HG03460 (cell line): ENCODE measurements around the gene GLA.
A peak's percentile ranks its signal among the peaks of the same experiment; 100 is the strongest.

ENCODE experiments used
- ATAC-seq: cut with Tn5 transposase; IDR thresholded peaks from one replicate; pipeline ENCODE4 v1.9.1; 2021; ENCODE audit not compliant: unreplicated experiment

The GLA gene

DNA sequence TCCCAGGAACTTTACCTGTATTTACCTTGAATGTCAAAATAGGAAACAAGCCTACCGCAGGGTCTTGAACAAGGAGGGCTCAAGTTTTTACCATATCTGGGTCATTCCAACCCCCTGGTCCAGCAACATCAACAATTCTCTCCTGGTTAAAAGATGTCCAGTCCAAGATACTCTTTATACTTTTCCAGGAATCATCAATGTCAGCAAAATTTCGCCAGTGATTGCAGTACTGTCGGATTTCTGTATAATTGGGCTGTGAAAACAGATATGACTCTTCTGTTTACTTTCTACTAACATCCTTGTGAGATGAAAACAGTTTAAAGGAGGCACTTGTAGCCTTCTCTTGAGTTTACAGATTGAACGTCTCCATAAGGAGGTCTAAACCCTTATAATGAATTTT is 9.0 kb downstream of the GLA start:
- no peak for ATAC-seq

DNA sequence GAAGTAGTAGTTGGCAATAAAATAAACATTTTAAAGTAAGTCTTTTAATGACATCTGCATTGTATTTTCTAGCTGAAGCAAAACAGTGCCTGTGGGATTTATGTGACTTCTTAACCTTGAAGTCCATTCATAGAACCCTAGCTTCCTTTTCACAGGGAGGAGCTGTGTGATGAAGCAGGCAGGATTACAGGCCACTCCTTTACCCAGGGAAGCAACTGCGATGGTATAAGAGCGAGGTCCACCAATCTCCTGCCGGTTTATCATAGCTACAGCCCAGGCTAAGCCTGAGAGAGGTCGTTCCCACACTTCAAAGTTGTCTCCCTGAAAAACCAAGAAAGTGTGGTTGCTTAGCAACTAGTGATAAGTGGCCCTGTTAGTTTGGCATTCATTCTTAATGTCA is 9.9 kb downstream of the GLA start:
- ATAC-seq: no peak

DNA sequence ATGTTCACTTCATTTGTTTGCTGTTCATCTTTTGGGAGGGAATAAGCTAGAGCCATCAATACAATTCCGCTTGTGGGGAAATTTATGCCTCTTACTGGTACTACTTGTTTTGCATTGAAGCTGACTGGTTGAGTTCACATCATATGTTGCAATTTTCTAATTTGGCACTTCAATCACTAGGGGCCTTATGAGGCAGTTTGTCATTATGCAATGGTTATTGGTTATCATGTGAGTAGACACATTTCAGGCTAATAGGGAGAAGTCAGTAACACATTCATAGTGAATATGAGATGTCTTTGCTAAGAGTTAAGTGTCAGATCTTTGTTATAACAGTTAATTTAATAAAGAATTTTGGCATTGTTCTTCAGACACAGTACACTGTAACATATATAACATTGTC is 11.9 kb downstream of the GLA start:
- ATAC-seq: no peak

DNA sequence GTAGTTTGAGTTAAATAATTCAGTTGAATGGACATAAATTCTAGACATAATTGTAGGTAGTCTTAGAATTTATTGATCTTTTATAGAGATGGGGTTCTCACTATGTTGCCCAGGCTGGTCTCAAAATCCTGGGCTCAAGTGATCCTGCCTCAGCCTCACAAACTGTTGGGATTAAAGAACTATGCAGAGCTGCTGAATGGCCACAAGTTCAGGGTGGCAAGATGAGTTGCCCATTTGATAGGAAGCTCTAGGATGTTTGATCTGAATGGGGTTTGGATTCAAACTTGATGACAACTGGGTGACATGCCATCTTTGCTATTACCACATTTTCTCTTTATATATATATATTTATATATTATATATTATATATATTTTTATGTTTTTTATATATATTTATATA is 13.4 kb downstream of the GLA start:
- ATAC-seq: no peak

DNA sequence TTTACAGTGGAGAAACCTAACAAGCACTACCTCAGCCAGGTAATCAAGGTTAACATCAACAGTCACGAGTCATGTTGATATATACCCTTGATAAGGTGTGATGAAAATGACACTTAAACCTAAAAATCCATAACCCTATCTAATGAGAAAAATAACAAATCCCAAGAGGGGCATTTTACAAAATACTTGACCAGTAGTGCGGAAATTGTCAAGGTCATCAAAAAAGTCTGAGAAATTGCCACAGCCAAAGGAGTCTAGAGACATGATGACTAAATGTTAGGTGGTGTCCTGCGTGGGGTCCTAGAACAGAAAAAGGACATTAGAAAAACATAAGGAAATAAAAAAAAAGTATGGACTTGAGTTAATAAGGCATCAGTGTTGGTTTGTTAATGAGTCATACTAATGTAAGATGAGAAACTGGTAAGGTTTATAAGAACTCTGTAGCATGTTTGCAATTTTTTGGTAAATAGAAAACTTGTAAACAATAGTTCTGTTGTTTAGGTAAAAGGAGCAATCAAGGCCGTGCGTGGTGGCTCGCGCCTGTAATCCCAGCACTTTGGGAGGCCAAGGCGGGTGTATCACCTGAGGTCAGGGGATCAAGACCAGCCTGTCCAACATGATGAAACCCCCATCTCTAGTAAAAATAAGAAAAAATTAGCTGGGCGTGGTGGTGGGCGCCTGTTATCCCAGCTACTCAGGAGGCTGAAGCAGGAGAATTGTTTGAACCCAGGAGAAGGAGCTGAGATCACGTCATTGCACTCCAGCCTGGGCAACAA is 14.0 kb downstream of the GLA start:
- no peak for ATAC-seq

DNA sequence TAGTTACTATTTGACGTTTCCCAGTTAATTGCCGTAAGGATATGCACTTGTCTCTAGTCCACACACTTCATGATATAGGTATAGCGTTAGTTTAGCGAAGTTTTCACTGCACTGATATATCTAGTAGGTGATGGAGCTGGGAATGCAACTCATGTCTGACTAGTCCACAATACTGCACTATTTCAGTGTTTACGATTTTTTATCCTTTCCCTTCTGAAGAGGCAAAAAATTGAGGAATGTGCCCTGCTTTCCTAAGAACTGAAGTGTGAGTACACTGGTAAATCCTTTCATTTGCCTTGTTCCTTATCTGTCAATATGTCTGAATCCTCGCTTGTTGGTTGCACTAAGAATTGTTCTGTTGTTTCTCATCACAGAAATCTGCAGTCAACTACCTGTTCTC is 15.9 kb downstream of the GLA start:
- ATAC-seq: no peak

DNA sequence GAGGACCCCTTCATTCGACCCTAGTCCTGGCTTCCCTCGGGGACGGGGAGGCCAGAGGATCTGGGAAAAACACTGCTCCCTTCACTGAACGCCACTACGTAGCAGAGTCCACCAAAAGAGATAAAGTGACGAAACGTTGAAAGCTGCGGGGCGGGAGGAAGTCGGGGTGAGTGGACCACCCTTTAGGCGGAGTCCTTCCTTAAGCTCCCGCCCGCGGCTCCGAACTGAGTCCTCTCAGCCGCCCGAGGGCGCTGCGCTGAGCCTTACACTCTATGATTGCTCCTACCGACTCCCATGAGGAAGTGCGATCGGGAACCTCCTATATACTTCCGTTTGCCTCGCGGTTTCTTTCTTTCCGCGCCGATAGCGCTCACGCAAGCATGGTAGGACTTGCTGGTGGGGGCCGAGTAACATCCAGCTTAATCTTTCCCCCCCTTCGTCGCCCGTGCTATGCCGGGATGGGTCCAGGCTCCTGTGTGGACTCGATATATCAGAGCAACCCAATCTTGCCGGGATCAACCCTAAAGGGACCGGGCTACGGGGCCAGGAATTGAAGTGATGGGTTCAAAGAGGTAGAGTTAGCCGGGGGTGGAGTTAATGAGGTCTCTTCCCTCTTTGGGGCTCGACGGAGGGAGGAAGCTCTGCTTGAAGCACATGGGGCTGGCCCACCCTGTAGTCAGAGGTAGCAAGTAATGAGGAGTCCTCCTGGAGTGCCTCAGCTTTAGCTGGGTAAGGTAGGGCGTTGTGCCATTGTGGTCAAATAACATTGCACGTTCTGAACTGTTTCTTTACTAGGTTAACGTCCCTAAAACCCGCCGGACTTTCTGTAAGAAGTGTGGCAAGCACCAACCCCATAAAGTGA is 16.8 kb downstream of the GLA start, which contains the start of gene RPL36A:
Gene RPL36A, plus strand, starts transcription at position 348 of the 862 bp plus-strand sequence. Its CDS starts 33 bp downstream, at position 381.
- peak; percentile 78 for ATAC-seq

DNA sequence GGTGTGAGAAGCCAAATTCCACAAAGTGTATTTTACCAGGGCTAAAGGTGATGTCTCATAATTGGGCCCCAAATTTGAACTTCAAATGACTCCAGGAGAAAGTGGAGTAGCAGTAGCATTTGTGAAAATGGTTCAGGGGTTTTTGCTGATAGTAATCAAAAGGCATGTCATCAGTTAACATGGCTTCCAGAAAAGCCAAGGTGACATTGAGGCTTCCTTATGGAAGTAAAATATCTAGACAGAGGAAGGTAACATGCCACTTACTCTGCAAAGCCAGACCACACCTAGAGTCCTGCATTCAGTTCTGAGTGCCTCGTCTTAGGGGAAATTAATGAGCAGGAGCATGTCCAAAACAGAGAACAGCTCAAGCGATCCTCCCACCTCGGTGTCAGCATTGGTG is 19.1 kb downstream of the GLA start:
- no peak for ATAC-seq

DNA sequence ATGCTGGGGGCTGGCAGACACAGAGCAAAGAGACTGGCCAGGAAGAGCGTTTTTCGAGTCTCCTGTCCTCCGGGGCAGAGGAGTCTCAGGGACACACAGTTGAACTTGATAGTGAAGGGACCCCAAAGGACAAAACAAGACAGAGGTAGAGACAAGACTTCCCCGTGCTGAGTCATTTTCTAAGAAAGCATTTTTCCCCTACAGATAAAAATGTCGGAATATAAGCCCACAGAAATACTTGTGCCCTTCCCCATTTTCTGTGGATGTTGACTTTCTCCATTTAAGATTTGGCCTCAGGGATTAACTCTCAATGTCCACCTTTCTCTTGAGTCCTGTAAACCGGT is 21.2 kb downstream of the GLA start:
- no peak for ATAC-seq

DNA sequence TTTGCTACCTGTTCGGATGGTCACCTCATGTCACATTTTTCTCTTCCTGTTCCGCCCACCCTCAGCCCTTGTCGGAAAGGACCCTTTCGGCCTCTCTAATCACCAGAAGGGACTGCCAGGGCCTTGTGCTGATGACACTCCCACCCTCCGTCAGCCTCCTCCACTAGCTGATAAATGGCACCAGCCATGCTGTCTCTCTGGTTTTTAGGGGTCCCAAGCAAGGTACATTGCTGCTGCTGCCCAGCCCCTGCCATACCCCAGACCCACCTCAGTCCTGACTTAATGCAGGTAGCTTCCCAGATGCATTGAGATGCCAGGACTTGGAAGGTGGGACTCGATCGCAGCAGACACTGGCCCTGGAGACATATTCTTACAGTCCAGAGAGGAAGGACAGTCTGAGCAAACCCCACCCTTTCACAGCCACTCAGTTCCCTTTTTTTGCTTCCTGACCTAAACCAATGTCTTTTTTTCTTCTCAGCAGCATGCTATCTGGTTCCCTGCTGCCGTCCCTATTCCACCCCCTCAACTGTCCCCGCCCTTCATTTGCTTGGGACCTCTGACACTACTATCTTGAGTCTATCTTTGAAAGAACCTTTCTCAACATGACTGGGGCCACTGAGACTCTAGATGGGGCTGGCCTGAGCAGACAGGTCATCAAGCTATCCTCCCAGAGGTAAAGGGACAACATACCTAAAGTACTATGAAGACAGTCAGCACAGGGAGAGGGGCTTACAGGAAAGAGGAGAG is 21.8 kb downstream of the GLA start, which contains the start of gene BTK:
Gene BTK, minus strand, starts transcription at position 397 of the 747 bp plus-strand sequence. CDS start 10,907 bp downstream, outside the sequence.
- ATAC-seq: peak; percentile 61

DNA sequence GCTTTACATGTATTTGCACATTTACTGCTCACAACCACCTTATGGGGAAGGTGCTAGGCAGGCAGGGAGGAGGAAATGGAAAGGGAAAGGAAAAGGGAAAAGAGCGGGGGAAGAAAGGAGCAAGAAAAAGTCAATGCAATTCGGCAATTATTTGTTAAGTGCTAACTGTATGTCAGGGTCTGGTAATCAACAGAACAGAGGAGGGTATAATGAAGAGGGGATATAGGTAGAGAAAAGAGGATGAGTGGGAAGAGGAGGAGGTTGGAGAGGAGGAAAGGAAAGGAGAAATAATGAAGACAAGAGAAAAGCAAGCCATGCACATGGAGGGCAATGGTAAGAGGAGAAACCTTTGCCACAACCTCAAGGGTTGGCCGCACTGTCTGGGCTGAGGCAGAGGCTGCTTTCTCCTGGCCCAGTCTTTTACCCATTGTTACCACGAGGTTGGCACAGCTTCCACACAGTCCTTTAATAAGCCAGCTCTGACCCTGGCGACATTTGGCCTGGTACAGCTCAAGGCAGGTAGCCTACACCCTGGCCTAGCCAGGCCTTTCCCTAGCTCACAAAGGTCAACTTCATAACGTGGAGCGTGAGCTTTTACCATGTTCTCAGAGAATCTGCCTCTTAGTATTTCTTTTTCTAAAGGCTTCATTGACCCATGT is 22.6 kb downstream of the GLA start:
- no peak for ATAC-seq

DNA sequence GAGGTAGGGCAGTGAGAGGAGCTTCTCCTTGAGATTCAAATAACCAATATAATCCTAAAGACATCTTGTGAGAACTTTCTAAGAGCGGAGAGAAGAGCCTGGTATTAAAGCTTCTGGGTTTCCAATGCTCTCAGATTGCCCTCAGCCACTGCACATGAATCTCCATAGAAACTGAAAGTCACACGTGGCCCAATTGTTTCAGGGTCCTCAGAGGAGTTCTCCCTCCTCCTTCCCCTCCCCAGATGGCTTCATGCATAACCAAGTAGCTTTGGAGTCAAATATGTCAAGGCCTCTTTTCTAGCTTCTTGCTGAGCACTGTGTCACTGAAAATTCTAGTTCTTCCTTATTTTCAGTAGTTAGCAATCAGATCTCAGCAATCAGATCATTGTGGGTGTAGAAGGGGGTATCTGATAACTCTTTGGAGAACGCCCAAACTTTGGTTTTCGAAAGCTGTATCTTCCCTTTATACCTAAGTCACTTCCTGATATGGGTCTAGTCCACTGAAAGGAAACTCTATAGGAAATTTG is 24.0 kb downstream of the GLA start:
- peak; percentile 68 for ATAC-seq

DNA sequence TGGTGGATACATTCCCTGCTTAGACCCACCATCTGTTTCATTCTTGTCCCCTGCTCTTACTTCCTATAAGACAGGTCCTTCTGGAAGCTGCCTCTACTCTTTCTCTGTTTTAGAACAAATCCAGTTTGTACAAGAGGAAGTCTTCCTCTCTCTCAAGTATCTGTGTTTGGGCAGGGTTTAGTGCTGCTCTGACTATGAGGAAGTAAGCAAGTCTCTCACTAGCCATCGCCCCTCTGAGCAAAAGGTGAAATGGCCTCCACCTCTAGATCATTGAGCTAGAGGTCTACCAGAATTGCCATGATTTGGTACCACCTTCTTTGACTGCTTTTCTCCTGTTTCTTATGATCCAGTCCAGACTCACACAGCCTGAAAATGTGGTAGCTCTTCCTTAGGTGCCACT is 30.2 kb downstream of the GLA start:
- no peak for ATAC-seq

DNA sequence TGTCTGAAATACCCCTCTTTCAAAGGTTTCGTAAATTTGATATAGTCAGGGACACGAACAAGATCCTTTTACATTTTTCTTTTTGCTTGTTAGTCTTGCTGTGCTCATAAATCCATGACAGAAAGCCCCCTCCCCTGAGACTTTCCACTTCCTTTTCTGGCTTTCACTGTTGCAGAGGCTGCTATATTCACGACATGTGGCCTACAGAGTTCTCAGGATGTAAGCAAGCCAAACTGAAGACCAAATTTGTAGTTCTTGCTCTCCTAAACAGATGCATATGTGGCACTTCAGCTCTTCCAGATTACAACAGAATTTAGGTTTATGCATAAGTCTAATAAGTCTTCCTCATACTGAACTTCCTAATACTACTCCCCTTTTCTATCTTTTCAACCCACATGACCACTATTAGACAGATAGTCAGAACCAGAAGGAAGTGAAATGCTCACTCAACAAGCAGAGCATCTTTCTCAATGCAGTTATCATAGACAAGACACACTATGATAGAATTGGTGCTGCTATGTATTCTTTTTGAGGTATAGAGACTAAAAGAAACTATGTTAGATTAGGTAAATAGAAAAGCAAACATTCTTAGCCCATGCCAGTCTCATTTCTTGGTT is 36.7 kb downstream of the GLA start:
- peak; percentile 77 for ATAC-seq

DNA sequence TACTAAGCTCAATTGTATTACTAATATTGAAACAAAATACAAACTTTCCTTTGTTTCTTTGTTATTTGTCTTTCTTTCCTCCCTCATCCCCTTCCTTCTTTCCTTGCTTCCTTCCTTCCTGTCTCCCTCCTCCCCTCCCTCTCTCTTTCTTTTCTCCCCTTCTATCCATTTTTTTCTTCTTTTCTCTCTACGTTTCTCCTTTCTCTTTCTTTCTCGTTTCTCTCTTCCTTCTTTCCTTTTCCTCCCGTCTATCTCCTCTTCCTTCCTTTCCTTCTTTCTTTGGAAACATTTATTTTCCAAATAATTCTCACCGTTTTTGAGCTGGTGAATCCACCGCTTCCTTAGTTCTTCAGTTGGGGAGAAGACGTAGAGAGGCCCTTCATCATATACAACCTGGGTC is 38.0 kb downstream of the GLA start:
- no peak for ATAC-seq

DNA sequence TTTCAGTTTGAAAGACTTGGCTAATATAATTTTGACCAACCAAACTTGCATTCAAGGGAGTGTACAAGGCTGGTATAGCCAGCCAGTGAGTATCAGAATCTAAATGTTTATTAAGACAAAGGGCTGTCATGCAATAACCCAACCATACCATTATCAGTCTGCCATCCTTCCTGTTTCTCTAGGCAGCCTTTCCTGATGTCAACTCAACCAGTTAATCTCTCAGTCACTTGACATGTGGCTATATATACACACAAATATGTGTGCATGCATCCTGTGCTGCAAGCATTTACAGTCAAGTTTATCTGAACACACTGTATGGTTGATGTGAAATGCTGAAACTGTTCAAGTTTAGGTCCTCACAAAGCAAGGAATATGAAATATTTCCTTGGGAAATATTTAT is 38.9 kb downstream of the GLA start:
- no peak for ATAC-seq

DNA sequence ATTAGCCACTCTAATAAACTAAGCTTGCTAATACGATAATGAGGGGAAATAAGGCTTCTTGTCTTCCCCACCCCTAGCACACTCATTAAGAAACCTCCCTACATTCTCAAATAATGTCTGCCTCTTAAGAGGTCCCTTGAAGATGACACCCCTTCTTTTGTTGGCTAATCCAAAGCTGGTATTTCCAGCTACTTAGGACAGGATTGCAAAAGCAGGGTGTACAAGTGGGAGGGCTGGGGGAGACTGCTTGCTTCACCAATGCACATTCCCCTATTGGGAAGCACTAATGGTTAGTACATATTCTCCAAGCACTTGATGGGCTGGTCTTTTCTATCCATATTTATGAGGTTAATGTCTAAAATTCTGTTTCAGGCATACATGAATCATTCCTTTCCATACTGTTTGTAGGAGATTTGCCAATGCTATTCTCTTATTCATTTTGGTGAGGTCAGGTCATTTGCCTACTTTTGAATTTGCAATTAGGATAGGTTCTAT is 42.4 kb downstream of the GLA start:
- no peak for ATAC-seq

DNA sequence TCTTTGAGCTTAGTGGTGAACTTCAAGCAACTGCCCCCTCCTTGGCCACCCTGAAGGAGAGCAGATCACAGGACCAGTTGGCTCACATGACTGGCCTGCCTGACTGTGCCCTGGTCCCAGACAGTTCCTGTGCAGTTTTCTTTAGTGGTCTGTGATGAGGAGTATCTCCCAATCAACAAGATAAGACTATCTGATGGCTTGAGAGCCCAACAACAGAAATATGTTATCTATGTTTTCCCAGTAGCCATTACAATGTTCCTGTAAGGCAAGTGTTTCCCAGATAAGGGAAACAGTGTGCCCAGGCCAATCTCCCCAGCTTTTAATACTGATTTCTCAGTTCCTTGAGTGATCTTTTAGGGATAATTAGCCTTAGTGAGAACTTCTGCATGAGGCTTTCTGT is 45.0 kb downstream of the GLA start:
- no peak for ATAC-seq

DNA sequence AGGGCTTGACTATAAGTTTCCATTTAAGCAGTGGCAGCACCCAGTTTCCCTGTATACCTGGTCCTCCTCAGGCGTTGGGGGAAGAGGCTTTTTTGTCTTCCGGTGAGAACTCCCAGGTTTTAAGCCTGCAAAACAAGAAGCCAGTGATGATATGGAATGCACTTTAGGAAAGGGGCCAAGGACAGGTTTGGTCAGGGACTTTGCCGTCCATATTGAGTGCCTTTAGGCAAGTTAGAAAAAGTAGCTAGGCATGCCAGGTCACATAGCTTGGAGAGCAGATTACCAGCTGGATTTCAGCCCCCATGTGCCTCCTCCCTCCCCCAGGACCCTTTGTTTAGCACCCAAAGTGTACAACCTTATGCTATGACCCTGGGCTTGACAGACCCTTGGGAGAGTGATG is 45.6 kb downstream of the GLA start:
- ATAC-seq: no peak

DNA sequence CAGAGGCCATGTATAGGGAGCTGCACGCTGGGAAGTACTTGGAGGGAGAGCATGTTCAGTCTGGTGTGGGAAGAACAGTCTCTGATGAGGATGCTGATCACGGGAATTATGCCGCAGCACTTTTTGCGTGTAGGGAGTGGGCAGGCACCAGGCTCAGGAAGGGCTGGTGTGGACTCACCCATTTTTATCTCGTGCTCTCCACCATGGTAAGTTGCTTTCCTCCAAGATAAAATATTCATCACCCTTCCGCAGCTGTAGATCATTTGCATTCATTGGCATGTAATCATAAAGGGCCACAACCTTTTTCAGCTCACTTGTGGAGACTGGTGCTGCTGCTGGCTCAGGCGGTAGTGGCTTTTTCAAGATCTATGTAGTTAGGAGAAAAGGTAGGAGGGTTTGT is 47.3 kb downstream of the GLA start:
- no peak for ATAC-seq
